ENCODE results near the gene PPIL4.
"Not testable (repeated sequence)": the region's sequence is repeated elsewhere in the genome, so short reads cannot be mapped to it uniquely, and the experiment has no call there.

The PPIL4 gene

GRCh38 chr6:149461670-149462069 lies 84.2 kb downstream of the PPIL4 start:
- H2AFZ ChIP-seq (ENCODE audit: low read length) = no peak overlapping the region
- DNase-seq (ENCODE audit: low spot score) = no peak
- H3K79me1 ChIP-seq (ENCODE audit: low read depth, low read length) = no peaks in the 10 kb centered on the region

DNA sequence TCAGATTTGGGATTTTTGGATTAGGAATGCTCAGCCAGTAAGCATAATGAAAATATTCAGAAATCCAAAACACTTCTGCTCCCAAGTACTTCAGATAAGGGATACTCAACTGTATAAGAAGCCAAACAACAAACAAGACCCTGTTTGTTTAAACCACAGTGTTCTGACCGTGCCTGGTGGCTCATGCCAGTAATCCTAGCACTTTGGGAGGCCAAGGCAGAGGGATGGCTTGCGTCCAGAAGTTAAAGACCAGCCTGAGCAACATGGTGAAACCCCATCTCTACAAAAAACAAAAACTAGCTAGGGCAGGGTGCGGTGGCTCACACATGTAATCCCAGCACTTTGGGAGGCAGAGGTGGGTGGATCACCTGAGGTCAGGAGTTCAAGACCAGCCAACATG lies 85.6 kb downstream of the PPIL4 start:
- not testable (repeated sequence) for H3K18ac ChIP-seq (ENCODE audit: low read length); H3K23ac ChIP-seq (ENCODE audit: low read depth, low read length, poor library complexity); H3K27ac ChIP-seq (replicated peaks; ENCODE audit: low read length); DNase-seq (ENCODE audit: low spot score); H3K79me1 ChIP-seq (ENCODE audit: low read depth, low read length); H3K4me1 ChIP-seq (ENCODE audit: control insufficient read depth in 2 of 2, insufficient read depth in 1 of 2, low read depth in 1 of 2, low read length in 2 of 2); H2BK15ac ChIP-seq (ENCODE audit: low read length); H3K4me2 ChIP-seq (ENCODE audit: insufficient read depth, low read length, poor library complexity, severe bottlenecking); H3K9ac ChIP-seq (ENCODE audit: low read depth, low read length, poor library complexity); H2BK120ac ChIP-seq (ENCODE audit: low read depth, low read length); H3K4me3 ChIP-seq (ENCODE audit: low read length in 2 of 2); H4K91ac ChIP-seq (ENCODE audit: low read depth, low read length, poor library complexity); H2AK5ac ChIP-seq (ENCODE audit: low read depth, low read length); H2BK5ac ChIP-seq (ENCODE audit: low read length); H3K4ac ChIP-seq (ENCODE audit: low read length); H4K8ac ChIP-seq (ENCODE audit: low read depth, low read length); H3K27me3 ChIP-seq (ENCODE audit: control insufficient read depth in 3 of 3, insufficient read depth in 3 of 3, low read depth in 1 of 3, low read length in 3 of 3); H2BK12ac ChIP-seq (ENCODE audit: low read length); H3K36me3 ChIP-seq (replicated peaks in 1 of 2; ENCODE audit: control insufficient read depth in 2 of 2, insufficient read depth in 2 of 2, low read length in 2 of 2); H3K14ac ChIP-seq (ENCODE audit: low read length); H3K9me3 ChIP-seq (replicated peaks in 1 of 2; ENCODE audit: control insufficient read depth in 2 of 2, insufficient read depth in 1 of 2, low read depth in 1 of 2, low read length in 2 of 2); H2AFZ ChIP-seq (ENCODE audit: low read length)
- no CpG with 5 or more reads among the region's 3 CpGs for whole genome bisulfite sequencing, 2 donors (ENCODE audit: extremely low coverage in 2 of 2, insufficient read length in 2 of 2, insufficient replicate concordance in 1 of 2)

More at GRCh38 chr6:149461670-149462069, 84.2 kb downstream of the PPIL4 start:
- Histone ChIP-seq H3K18ac (ENCODE audit: low read length) (no peak overlapping the region), H3K36me3 (replicated peaks in 1 of 2; ENCODE audit: control insufficient read depth in 2 of 2, insufficient read depth in 2 of 2, low read length in 2 of 2) (no peaks in the 10 kb centered on the region), H3K4me2 (ENCODE audit: insufficient read depth, low read length, poor library complexity, severe bottlenecking) (no peak overlapping the region), H3K9me3 (replicated peaks in 1 of 2; ENCODE audit: control insufficient read depth in 2 of 2, insufficient read depth in 1 of 2, low read depth in 1 of 2, low read length in 2 of 2) (no peaks in the 10 kb centered on the region), H4K91ac (ENCODE audit: low read depth, low read length, poor library complexity) (no peak overlapping the region), H3K27me3 (ENCODE audit: control insufficient read depth in 3 of 3, insufficient read depth in 3 of 3, low read depth in 1 of 3, low read length in 3 of 3) (no peaks in the 10 kb centered on the region), H2AK5ac (ENCODE audit: low read depth, low read length) (no peak overlapping the region), H3K4me1 (ENCODE audit: control insufficient read depth in 2 of 2, insufficient read depth in 1 of 2, low read depth in 1 of 2, low read length in 2 of 2) (no peaks in the 10 kb centered on the region), H3K27ac (replicated peaks; ENCODE audit: low read length) (no peak overlapping the region), H3K14ac (ENCODE audit: low read length) (no peak overlapping the region), H3K4ac (ENCODE audit: low read length) (no peak overlapping the region), H3K23ac (ENCODE audit: low read depth, low read length, poor library complexity) (no peak overlapping the region), H2BK120ac (ENCODE audit: low read depth, low read length) (no peak overlapping the region), H2BK5ac (ENCODE audit: low read length) (no peak overlapping the region), H3K4me3 (ENCODE audit: low read length in 2 of 2) (no peak overlapping the region), H2BK15ac (ENCODE audit: low read length) (no peak overlapping the region), H3K9ac (ENCODE audit: low read depth, low read length, poor library complexity) (no peak overlapping the region), H2BK12ac (ENCODE audit: low read length) (no peak overlapping the region), H4K8ac (ENCODE audit: low read depth, low read length) (no peak overlapping the region)
- WGBS, 2 donors (ENCODE audit: extremely low coverage in 2 of 2, insufficient read length in 2 of 2, insufficient replicate concordance in 1 of 2) = no CpG with 5 or more reads among the region's 5 CpGs

- Histone ChIP-seq H2BK12ac (ENCODE audit: low read length) (no peak overlapping the region), H3K4me3 (ENCODE audit: low read length in 2 of 2) (no peak overlapping the region), H4K91ac (ENCODE audit: low read depth, low read length, poor library complexity) (no peak overlapping the region), H3K4me1 (ENCODE audit: control insufficient read depth in 2 of 2, insufficient read depth in 1 of 2, low read depth in 1 of 2, low read length in 2 of 2) (no peaks in the 10 kb centered on the region), H2BK15ac (ENCODE audit: low read length) (no peak overlapping the region), H3K36me3 (replicated peaks in 1 of 2; ENCODE audit: control insufficient read depth in 2 of 2, insufficient read depth in 2 of 2, low read length in 2 of 2) (no peaks in the 10 kb centered on the region), H3K9me3 (replicated peaks in 1 of 2; ENCODE audit: control insufficient read depth in 2 of 2, insufficient read depth in 1 of 2, low read depth in 1 of 2, low read length in 2 of 2) (no peaks in the 10 kb centered on the region), H2AFZ (ENCODE audit: low read length) (no peak overlapping the region), H3K4me2 (ENCODE audit: insufficient read depth, low read length, poor library complexity, severe bottlenecking) (no peak overlapping the region), H4K8ac (ENCODE audit: low read depth, low read length) (no peak overlapping the region), H2AK5ac (ENCODE audit: low read depth, low read length) (no peak overlapping the region), H3K9ac (ENCODE audit: low read depth, low read length, poor library complexity) (no peak overlapping the region), H3K14ac (ENCODE audit: low read length) (no peak overlapping the region), H2BK5ac (ENCODE audit: low read length) (no peak overlapping the region), H2BK120ac (ENCODE audit: low read depth, low read length) (no peak overlapping the region), H3K27ac (replicated peaks; ENCODE audit: low read length) (no peak overlapping the region), H3K23ac (ENCODE audit: low read depth, low read length, poor library complexity) (no peak overlapping the region), H3K4ac (ENCODE audit: low read length) (no peak overlapping the region), H3K18ac (ENCODE audit: low read length) (no peak overlapping the region), H3K79me1 (ENCODE audit: low read depth, low read length) (no peaks in the 10 kb centered on the region), H3K27me3 (ENCODE audit: control insufficient read depth in 3 of 3, insufficient read depth in 3 of 3, low read depth in 1 of 3, low read length in 3 of 3) (no peaks in the 10 kb centered on the region)
- DNase-seq (ENCODE audit: low spot score) = no peak
- WGBS, 2 donors (ENCODE audit: extremely low coverage in 2 of 2, insufficient read length in 2 of 2, insufficient replicate concordance in 1 of 2) = no CpG with 5 or more reads among the region's 5 CpGs
Measured at GRCh38 chr6:149459761-149460160, 86.1 kb downstream of the PPIL4 start.

GRCh38 chr6:149458806-149459205 lies 87.0 kb downstream of the PPIL4 start:
- H3K9me3 ChIP-seq (replicated peaks in 1 of 2; ENCODE audit: control insufficient read depth in 2 of 2, insufficient read depth in 1 of 2, low read depth in 1 of 2, low read length in 2 of 2) = no peaks in the 10 kb centered on the region
- H3K4me3 ChIP-seq (ENCODE audit: low read length in 2 of 2) = no peak overlapping the region

More at GRCh38 chr6:149458806-149459205, 87.0 kb downstream of the PPIL4 start:
- H2BK5ac ChIP-seq (ENCODE audit: low read length) = no peak overlapping the region
- no peak overlapping the region for H4K91ac ChIP-seq (ENCODE audit: low read depth, low read length, poor library complexity)
- H3K79me1 ChIP-seq (ENCODE audit: low read depth, low read length) = no peaks in the 10 kb centered on the region
- H3K23ac ChIP-seq (ENCODE audit: low read depth, low read length, poor library complexity) = no peak overlapping the region
- no peak overlapping the region for H3K14ac ChIP-seq (ENCODE audit: low read length)
- no peaks in the 10 kb centered on the region for H3K4me1 ChIP-seq (ENCODE audit: control insufficient read depth in 2 of 2, insufficient read depth in 1 of 2, low read depth in 1 of 2, low read length in 2 of 2)
- H3K36me3 ChIP-seq (replicated peaks in 1 of 2; ENCODE audit: control insufficient read depth in 2 of 2, insufficient read depth in 2 of 2, low read length in 2 of 2) = no peaks in the 10 kb centered on the region
- H3K27ac ChIP-seq (replicated peaks; ENCODE audit: low read length) = no peak overlapping the region
- no peak overlapping the region for H3K18ac ChIP-seq (ENCODE audit: low read length)
- no peak overlapping the region for H2BK15ac ChIP-seq (ENCODE audit: low read length)
- H3K4me2 ChIP-seq (ENCODE audit: insufficient read depth, low read length, poor library complexity, severe bottlenecking) = no peak overlapping the region
- H3K9ac ChIP-seq (ENCODE audit: low read depth, low read length, poor library complexity) = no peak overlapping the region
- H3K4ac ChIP-seq (ENCODE audit: low read length) = no peak overlapping the region
- H2AK5ac ChIP-seq (ENCODE audit: low read depth, low read length) = no peak overlapping the region
- no peak for DNase-seq (ENCODE audit: low spot score)
- no peak overlapping the region for H2BK12ac ChIP-seq (ENCODE audit: low read length)
- no peak overlapping the region for H2AFZ ChIP-seq (ENCODE audit: low read length)
- H3K27me3 ChIP-seq (ENCODE audit: control insufficient read depth in 3 of 3, insufficient read depth in 3 of 3, low read depth in 1 of 3, low read length in 3 of 3) = peaks cover 0 to 6% (median 0%) of the 10 kb centered on the region in 3 experiments
- no peak overlapping the region for H2BK120ac ChIP-seq (ENCODE audit: low read depth, low read length)
- WGBS, 2 donors (ENCODE audit: extremely low coverage in 2 of 2, insufficient read length in 2 of 2, insufficient replicate concordance in 1 of 2) = no CpG with 5 or more reads among the region's 1 CpG
- H4K8ac ChIP-seq (ENCODE audit: low read depth, low read length) = no peak overlapping the region
